ENCODE data around the gene DPP10.

DNA sequence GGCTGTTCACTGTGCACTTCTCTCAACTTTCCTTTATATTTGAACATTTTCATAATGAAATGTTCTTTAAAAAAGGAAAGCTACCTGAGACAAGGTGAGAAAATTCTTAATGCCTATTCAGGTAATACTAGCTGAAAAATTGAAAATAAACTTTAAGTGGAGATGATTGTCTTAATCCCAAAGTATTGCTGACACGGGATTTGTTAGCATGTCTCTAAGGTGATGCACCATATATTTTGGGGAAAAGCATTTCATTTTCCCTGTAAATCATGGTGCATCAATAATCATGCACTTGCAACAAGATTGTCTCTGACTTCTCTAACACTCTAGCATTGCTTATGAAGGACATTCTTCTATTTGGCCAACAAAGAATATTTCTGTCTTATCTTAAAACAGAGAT is 848.0 kb downstream of the DPP10 start:
- TF ChIP-seq, protein P1, sequence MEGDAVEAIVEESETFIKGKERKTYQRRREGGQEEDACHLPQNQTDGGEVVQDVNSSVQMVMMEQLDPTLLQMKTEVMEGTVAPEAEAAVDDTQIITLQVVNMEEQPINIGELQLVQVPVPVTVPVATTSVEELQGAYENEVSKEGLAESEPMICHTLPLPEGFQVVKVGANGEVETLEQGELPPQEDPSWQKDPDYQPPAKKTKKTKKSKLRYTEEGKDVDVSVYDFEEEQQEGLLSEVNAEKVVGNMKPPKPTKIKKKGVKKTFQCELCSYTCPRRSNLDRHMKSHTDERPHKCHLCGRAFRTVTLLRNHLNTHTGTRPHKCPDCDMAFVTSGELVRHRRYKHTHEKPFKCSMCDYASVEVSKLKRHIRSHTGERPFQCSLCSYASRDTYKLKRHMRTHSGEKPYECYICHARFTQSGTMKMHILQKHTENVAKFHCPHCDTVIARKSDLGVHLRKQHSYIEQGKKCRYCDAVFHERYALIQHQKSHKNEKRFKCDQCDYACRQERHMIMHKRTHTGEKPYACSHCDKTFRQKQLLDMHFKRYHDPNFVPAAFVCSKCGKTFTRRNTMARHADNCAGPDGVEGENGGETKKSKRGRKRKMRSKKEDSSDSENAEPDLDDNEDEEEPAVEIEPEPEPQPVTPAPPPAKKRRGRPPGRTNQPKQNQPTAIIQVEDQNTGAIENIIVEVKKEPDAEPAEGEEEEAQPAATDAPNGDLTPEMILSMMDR (IDR thresholded peaks at IDR 0.05): no peak
- TF ChIP-seq POLR2A (IDR thresholded peaks at IDR 0.05): no peak
